CD4-positive, alpha-beta memory T cell (primary cell): Measurements from ENCODE around the gene SRA1. TPM values are rescaled to one million over a fixed set of nuclear protein-coding genes. Genes with fewer than 3 reads are reported as not detected.

Experiments
- CTCF ChIA-PET: fragments of 350-600 bp; sonication (Branson Sonifier 250); formaldehyde crosslinking; loops from one replicate; lab custom pipeline; 2021; ENCODE audit warnings: inconsistent platforms; ENCODE audit not compliant: partially characterized antibody; lab: Charles Lee
- POLR2A ChIA-PET: fragments of 350-600 bp; sonication (Branson Sonifier 250); formaldehyde crosslinking; loops from one replicate; lab custom pipeline; 2021; ENCODE audit not compliant: partially characterized antibody; lab: Charles Lee
- DNase-seq, 5 donors: peaks; one replicate each; pipeline versions ENCODE4 v3.0.0 to v3.0.0-alpha.2; 2020 to 2022; ENCODE audit warnings: mixed read lengths in 1 of 5
- H3K27ac ChIP-seq: one replicate; pipeline ENCODE4 v1.7.0; 2013; ENCODE audit warnings: low read depth, low read length
- H3K27me3 ChIP-seq: 2 replicates; pipeline ENCODE4 v1.7.0; 2013; ENCODE audit warnings: mild to moderate bottlenecking, low read length, moderate library complexity; ENCODE audit not compliant: insufficient read depth
- H3K36me3 ChIP-seq: 2 replicates; pipeline ENCODE4 v1.7.0; 2013; ENCODE audit warnings: mild to moderate bottlenecking, low read length, moderate library complexity; ENCODE audit not compliant: insufficient read depth
- H3K4me1 ChIP-seq: 2 replicates; pipeline ENCODE4 v1.7.0; 2013; ENCODE audit warnings: mild to moderate bottlenecking, low read length, moderate library complexity; ENCODE audit not compliant: insufficient read depth
- H3K4me3 ChIP-seq, 2 donors: one replicate each; pipeline ENCODE4 v1.7.0; 2013; ENCODE audit warnings: low read length in 2 of 2, mild to moderate bottlenecking in 1 of 2
- H3K9me3 ChIP-seq, 2 donors: one replicate each; pipeline ENCODE4 v1.7.0; 2013; ENCODE audit warnings: low read length in 2 of 2, control low read depth in 1 of 2; ENCODE audit not compliant: control insufficient read depth in 1 of 2
- H3K27ac Mint-ChIP-seq, 7 donors: one replicate each; pipeline ENCODE4 v1.8.0; 2020 to 2021; ENCODE audit warnings: mixed read lengths in 7 of 7, mild to moderate bottlenecking in 6 of 7, inconsistent platforms in 3 of 7, moderate library complexity in 3 of 7
- H3K27me3 Mint-ChIP-seq, 2 donors: one replicate each; pipeline ENCODE4 v1.8.0; 2020 to 2021; ENCODE audit warnings: mixed read lengths in 2 of 2
- H3K36me3 Mint-ChIP-seq, 2 donors: one replicate each; pipeline ENCODE4 v1.8.0; 2020 to 2021; ENCODE audit warnings: mixed read lengths in 2 of 2, inconsistent platforms in 1 of 2, mild to moderate bottlenecking in 1 of 2
- H3K4me1 Mint-ChIP-seq, 4 donors: one replicate each; pipeline ENCODE4 v1.8.0; 2020 to 2021; ENCODE audit warnings: mixed read lengths in 4 of 4, mild to moderate bottlenecking in 1 of 4
- H3K4me3 Mint-ChIP-seq, 8 donors: one replicate each; pipeline ENCODE4 v1.8.0; 2020 to 2021; ENCODE audit warnings: mixed read lengths in 8 of 8, mild to moderate bottlenecking in 7 of 8, moderate library complexity in 6 of 8, inconsistent platforms in 3 of 8
- H3K9me3 Mint-ChIP-seq, 8 donors: one replicate each; pipeline ENCODE4 v1.8.0; 2020 to 2021; ENCODE audit warnings: mixed read lengths in 8 of 8, mild to moderate bottlenecking in 5 of 8, inconsistent platforms in 3 of 8, moderate library complexity in 1 of 8
- intact Hi-C: fragments of 100-400 bp; cut with micrococcal nuclease; formaldehyde crosslinking; loops from one replicate; pipeline ENCODE4 v1.15.1; 2023
- polyA plus RNA-seq, 2 donors: library from polyadenylated mRNA; unstranded; fragments of 300-500 nt; fragmentation: Illumina TruSeq; gene quantifications; one replicate each; pipeline ENCODE4 v1.2.3, GENCODE V29; 2021
- total RNA-seq, 2 experiments: library from RNA; stranded (reverse); gene quantifications; one replicate each; pipeline ENCODE4 v1.2.3, GENCODE V29; 2021

SRA1 gene
- total and polyA plus RNA-seq, 4 experiments from 2014 or later, result 24.5 to 46.8 (median 31.0) TPM

- Mint-ChIP-seq H3K9me3 (no peaks in the 10 kb centered on the region), H3K27ac (peak overlapping the region; percentile 91 to 100 (median 98)), H3K4me3 (peak overlapping the region; percentile 91 to 99 (median 95)), H3K36me3 (peaks cover 22 to 39% of the 10 kb centered on the region in 2 donors), H3K27me3 (no peaks in the 10 kb centered on the region), H3K4me1 (peaks cover 29 to 58% (median 46%) of the 10 kb centered on the region in 4 donors)
- Histone ChIP-seq H3K9me3 (no peaks in the 10 kb centered on the region), H3K36me3 (peaks cover 15% of the 10 kb centered on the region), H3K27me3 (no peaks in the 10 kb centered on the region), H3K4me3 (peak overlapping the region; percentile 84 to 85), H3K4me1 (peaks cover 35% of the 10 kb centered on the region), H3K27ac (peak overlapping the region; percentile 91)
- intact Hi-C loops, result loop anchor here (5.0 to 10.0 kb wide), 2 partner anchors 451 to 1071 kb away; partner anchors contain the start of genes HDAC3, PURA and RELL2
- CTCF ChIA-PET, result interaction anchor here (1.1 to 2.4 kb wide), 3 partner anchors 10 to 75 kb away, joined by 3 to 13 read pairs (median 10); partner anchors contain the start of gene EIF4EBP3
- POLR2A ChIA-PET, result interaction anchor here (0.6 to 5.4 kb wide), 11 partner anchors 8 to 162 kb away, joined by 3 to 54 read pairs (median 19); partner anchors contain the start of genes ANKHD1, CD14, EIF4EBP3 and HARS1
- DNase-seq, result no peak
Measured at GRCh38 chr5:140563596-140563995, 6.3 kb upstream of the SRA1 start.

GRCh38 chr5:140561753-140562523 is 4.7 kb upstream of the SRA1 start:
- Histone ChIP-seq H3K9me3 (no peaks in the 10 kb centered on the region), H3K27me3 (no peaks in the 10 kb centered on the region), H3K36me3 (peaks cover 10% of the 10 kb centered on the region), H3K4me3 (no peak overlapping the region), H3K4me1 (peaks cover 38% of the 10 kb centered on the region), H3K27ac (no peak overlapping the region)
- intact Hi-C loops, result loop anchor here (5.0 to 10.0 kb wide), 2 partner anchors 450 to 1073 kb away; partner anchors contain the start of genes HDAC3, PURA and RELL2
- DNase-seq, result no peak
- no peaks in the 10 kb centered on the region for H3K9me3 Mint-ChIP-seq
- peaks cover 13 to 28% of the 10 kb centered on the region in 2 donors for H3K36me3 Mint-ChIP-seq
- H3K4me3 Mint-ChIP-seq, result peak overlapping the region in 2 of 8 donors; percentile 21 to 95
- ChIA-PET POLR2A (interaction anchor here (0.9 to 5.4 kb wide), 5 partner anchors 14 to 160 kb away, joined by 3 to 40 read pairs (median 5); partner anchors contain the start of genes ANKHD1, EIF4EBP3, IK and NDUFA2), CTCF (interaction anchor here (1.8 to 2.3 kb wide), 3 partner anchors 9 to 77 kb away, joined by 5 to 13 read pairs (median 10); partner anchors contain the start of genes EIF4EBP3 and TMCO6)
- H3K27me3 Mint-ChIP-seq, result no peaks in the 10 kb centered on the region
- peaks cover 30 to 57% (median 43%) of the 10 kb centered on the region in 4 donors for H3K4me1 Mint-ChIP-seq
- H3K27ac Mint-ChIP-seq, result peak overlapping the region in 5 of 7 donors; percentile 35 to 91 (median 48)

GRCh38 chr5:140560227-140560626 is 3.0 kb upstream of the SRA1 start:
- Mint-ChIP-seq H3K36me3 (peaks cover 10 to 26% of the 10 kb centered on the region in 2 donors), H3K27ac (peak overlapping the region in 1 of 7 donors; percentile 83), H3K27me3 (no peaks in the 10 kb centered on the region), H3K4me1 (peaks cover 33 to 56% (median 43%) of the 10 kb centered on the region in 4 donors), H3K9me3 (no peaks in the 10 kb centered on the region), H3K4me3 (no peak overlapping the region)
- peaks cover 37% of the 10 kb centered on the region for H3K4me1 ChIP-seq
- CTCF ChIA-PET, result no interaction called here
- intact Hi-C loops, result loop anchor here (5.0 to 10.0 kb wide), 2 partner anchors 448 to 1075 kb away; partner anchors contain the start of genes HDAC3, PURA and RELL2
- DNase-seq, result no peak
- H3K4me3 ChIP-seq, result no peak overlapping the region
- no peaks in the 10 kb centered on the region for H3K27me3 ChIP-seq
- H3K9me3 ChIP-seq, result no peaks in the 10 kb centered on the region
- H3K27ac ChIP-seq, result no peak overlapping the region
- H3K36me3 ChIP-seq, result no peaks in the 10 kb centered on the region
- POLR2A ChIA-PET, result interaction anchor here (2.2 to 3.6 kb wide), 2 partner anchors 12 to 13 kb away, joined by 17 to 79 read pairs; partner anchors contain the start of gene EIF4EBP3

- peaks cover 43% of the 10 kb centered on the region for H3K4me1 ChIP-seq
- Mint-ChIP-seq H3K27me3 (no peaks in the 10 kb centered on the region), H3K4me1 (peaks cover 34 to 57% (median 45%) of the 10 kb centered on the region in 4 donors), H3K4me3 (peak overlapping the region in 1 of 8 donors; percentile 82), H3K36me3 (peaks cover 11 to 24% of the 10 kb centered on the region in 2 donors), H3K9me3 (peaks cover 0 to 1% (median 0%) of the 10 kb centered on the region in 8 donors), H3K27ac (peak overlapping the region in 3 of 7 donors; percentile 73 to 98 (median 97))
- H3K9me3 ChIP-seq, result no peaks in the 10 kb centered on the region
- H3K4me3 ChIP-seq, result no peak overlapping the region
- DNase-seq, result no peak
- intact Hi-C loops, result no loop called here
- H3K27me3 ChIP-seq, result no peaks in the 10 kb centered on the region
- CTCF ChIA-PET, result no interaction called here
- POLR2A ChIA-PET, result interaction anchor here (1.4 to 3.6 kb wide), 3 partner anchors 11 to 152 kb away, joined by 3 to 79 read pairs (median 10); partner anchors contain the start of genes EIF4EBP3, IK and NDUFA2
- no peak overlapping the region for H3K27ac ChIP-seq
- H3K36me3 ChIP-seq, result no peaks in the 10 kb centered on the region
Measured at GRCh38 chr5:140558542-140558941, 1.3 kb upstream of the SRA1 start.

- peaks cover 41% of the 10 kb centered on the region for H3K4me1 ChIP-seq
- no peaks in the 10 kb centered on the region for H3K9me3 ChIP-seq
- Mint-ChIP-seq H3K4me3 (peak overlapping the region; percentile 82 to 92 (median 92)), H3K27me3 (no peaks in the 10 kb centered on the region), H3K27ac (peak overlapping the region; percentile 73 to 98 (median 97)), H3K9me3 (peaks cover 0 to 1% (median 0%) of the 10 kb centered on the region in 8 donors), H3K36me3 (peaks cover 17 to 29% of the 10 kb centered on the region in 2 donors), H3K4me1 (peaks cover 35 to 58% (median 46%) of the 10 kb centered on the region in 4 donors)
- DNase-seq, result no peak
- H3K36me3 ChIP-seq, result no peaks in the 10 kb centered on the region
- H3K4me3 ChIP-seq, result no peak overlapping the region
- H3K27ac ChIP-seq, result peak overlapping the region; percentile 92
- intact Hi-C loops, result loop anchor here (1.0 to 2.0 kb wide), 3 partner anchors 11 to 157 kb away; partner anchors contain the start of genes ANKHD1, EIF4EBP3 and TMCO6
- CTCF ChIA-PET, result interaction anchor here (1.3 to 2.9 kb wide), 2 partner anchors 10 to 162 kb away, joined by 4 to 13 read pairs; partner anchors contain the start of gene EIF4EBP3
- POLR2A ChIA-PET, result interaction anchor here (0.5 to 3.6 kb wide), 11 partner anchors 8 to 156 kb away, joined by 3 to 79 read pairs (median 6); partner anchors contain the start of genes ANKHD1, EIF4EBP3, IK and NDUFA2
- H3K27me3 ChIP-seq, result no peaks in the 10 kb centered on the region
Measured at GRCh38 chr5:140557965-140558364, 692 bp upstream of the SRA1 start.

- Histone ChIP-seq H3K9me3 (no peaks in the 10 kb centered on the region), H3K4me3 (peak overlapping the region; percentile 60 to 81)
Measured at GRCh38 chr5:140556438-140556837, 835 bp downstream of the SRA1 start.

More at GRCh38 chr5:140556438-140556837, 835 bp downstream of the SRA1 start:
- intact Hi-C loops, result loop anchor here (2.0 kb wide), 2 partner anchors 82 to 156 kb away; partner anchors contain the start of genes ANKHD1 and TMCO6
- Histone ChIP-seq H3K27ac (peak overlapping the region; percentile 92), H3K4me1 (peaks cover 41% of the 10 kb centered on the region), H3K36me3 (peaks cover 8% of the 10 kb centered on the region), H3K27me3 (no peaks in the 10 kb centered on the region)
- peak overlapping the region; percentile 73 to 98 (median 97) for H3K27ac Mint-ChIP-seq
- peaks cover 20 to 33% of the 10 kb centered on the region in 2 donors for H3K36me3 Mint-ChIP-seq
- ChIA-PET POLR2A (interaction anchor here (1.0 to 3.6 kb wide), 11 partner anchors 8 to 155 kb away, joined by 3 to 79 read pairs (median 5); partner anchors contain the start of genes ANKHD1, APBB3, CD14 and EIF4EBP3), CTCF (interaction anchor here (2.9 kb wide), 1 partner anchor 8 kb away, joined by 13 read pairs; the partner anchor contains the start of gene EIF4EBP3)
- H3K27me3 Mint-ChIP-seq, result no peaks in the 10 kb centered on the region
- peaks cover 33 to 57% (median 43%) of the 10 kb centered on the region in 4 donors for H3K4me1 Mint-ChIP-seq
- peaks cover 0 to 1% (median 0%) of the 10 kb centered on the region in 8 donors for H3K9me3 Mint-ChIP-seq
- H3K4me3 Mint-ChIP-seq, result peak overlapping the region; percentile 82 to 92 (median 92)
- peak in 1 of 5 donors; percentile 66 for DNase-seq
